GM12891 (cell line): ENCODE data around the gene FXYD3.

ENCODE experiments used
- PAX5 ChIP-seq: IDR thresholded peaks from 2 replicates; pipeline ENCODE4 v1.6.1; 2011; ENCODE audit warnings: low read length, moderate library complexity, mild to moderate bottlenecking; ENCODE audit not compliant: insufficient read depth, severe bottlenecking
- POLR2A ChIP-seq: IDR thresholded peaks from 2 replicates; pipeline ENCODE4 v1.6.1; 2011; ENCODE audit warnings: low read depth, low read length, control low read depth
- POLR2AphosphoS5 ChIP-seq: IDR thresholded peaks from 2 replicates; pipeline ENCODE4 v1.6.1; 2011; ENCODE audit warnings: low read depth, low read length, control low read depth
- POU2F2 ChIP-seq: IDR thresholded peaks from 2 replicates; pipeline ENCODE4 v1.6.1; 2011; ENCODE audit warnings: low read depth, mild to moderate bottlenecking, control low read depth, low read length, moderate library complexity
- SPI1 ChIP-seq: IDR thresholded peaks from 2 replicates; pipeline ENCODE4 v1.6.1; 2011; ENCODE audit warnings: low read depth, low read length, control low read depth

GRCh38 chr19:35104361-35104760 is 11.3 kb upstream of the FXYD3 start:
- no peak for TF ChIP-seq POLR2AphosphoS5
- no peak for TF ChIP-seq POLR2A
- TF ChIP-seq PAX5, result no peak
- no peak for TF ChIP-seq SPI1
- TF ChIP-seq POU2F2, result no peak
